DMS153 treated with DMSO at 0.1 percent for 48 hours (cell line): ENCODE measurements around the gene NMRK1.

Experiments used
- DNase-seq: peaks from one replicate; lab custom pipeline; 2025; ENCODE audit not compliant: unreplicated experiment; lab: John Stamatoyannopoulos, UW

The NMRK1 gene

GRCh38 chr9:75063556-75064305 lies 24.2 kb downstream of the NMRK1 start:
- no peak for DNase-seq

GRCh38 chr9:75061169-75061568 lies 26.8 kb downstream of the NMRK1 start:
- no peak for DNase-seq

- DNase-seq = no peak
Observed at GRCh38 chr9:75054368-75055001, 33.5 kb downstream of the NMRK1 start.

GRCh38 chr9:75053869-75054268 lies 34.1 kb downstream of the NMRK1 start:
- no peak for DNase-seq

GRCh38 chr9:75051285-75051684 lies 36.7 kb downstream of the NMRK1 start:
- no peak for DNase-seq

- no peak for DNase-seq
Observed at GRCh38 chr9:75047506-75047905, 40.4 kb downstream of the NMRK1 start.

- no peak for DNase-seq
Observed at GRCh38 chr9:75046725-75047345, 41.1 kb downstream of the NMRK1 start.

- no peak for DNase-seq
Observed at GRCh38 chr9:75041041-75041440, 46.9 kb downstream of the NMRK1 start.

GRCh38 chr9:75039801-75040200 lies 48.2 kb downstream of the NMRK1 start:
- no peak for DNase-seq

- no peak for DNase-seq
Observed at GRCh38 chr9:75039009-75039408, 48.9 kb downstream of the NMRK1 start.

- no peak for DNase-seq
Observed at GRCh38 chr9:75036793-75037192, 51.2 kb downstream of the NMRK1 start.

GRCh38 chr9:75033791-75034473 lies 54.0 kb downstream of the NMRK1 start:
- no peak for DNase-seq

- DNase-seq = peak; percentile 45
Observed at GRCh38 chr9:75027187-75028107, 60.5 kb downstream of the NMRK1 start.

GRCh38 chr9:75023846-75024245 lies 64.1 kb downstream of the NMRK1 start:
- no peak for DNase-seq

- no peak for DNase-seq
Observed at GRCh38 chr9:75019654-75020053, 68.3 kb downstream of the NMRK1 start.

- no peak for DNase-seq
Observed at GRCh38 chr9:75019022-75019421, 68.9 kb downstream of the NMRK1 start.

GRCh38 chr9:75017378-75017777 lies 70.6 kb downstream of the NMRK1 start:
- DNase-seq = no peak

- DNase-seq = no peak
Observed at GRCh38 chr9:75013735-75014134, 74.2 kb downstream of the NMRK1 start.
